ENCODE data around the gene BAZ1A. TPM values are rescaled to one million over a fixed set of nuclear protein-coding genes. Genes with fewer than 3 reads are reported as not detected.

The BAZ1A gene
- total and polyA plus RNA-seq, 2 experiments from 2014 or later: 24.2 to 26.8 TPM

GRCh38 chr14:34835312-34835711 is 39.8 kb downstream of the BAZ1A start:
- no peak overlapping the region for H3K4me3 ChIP-seq
- Mint-ChIP-seq H3K27ac (no peak overlapping the region), H3K4me1 (peaks cover 8% of the 10 kb centered on the region), H3K36me3 (ENCODE audit: low read depth) (peaks cover 3% of the 10 kb centered on the region; the same call in 2 of the 3 replicates), H3K4me3 (no peak overlapping the region), H3K27me3 (ENCODE audit: insufficient read depth, low read depth, poor library complexity) (no peaks in the 10 kb centered on the region), H3K9me3 (no peaks in the 10 kb centered on the region)
- DNase-seq (ENCODE audit: low spot score) (no peak), ATAC-seq (no peak)
- H2AFZ ChIP-seq: no peak overlapping the region
- H3K9me2 ChIP-seq (ENCODE audit: insufficient read depth): no peaks in the 10 kb centered on the region
- H3K27me3 ChIP-seq (ENCODE audit: insufficient read depth): no peaks in the 10 kb centered on the region
- H3F3A ChIP-seq (replicated peaks; ENCODE audit: low read depth): no peaks in the 10 kb centered on the region
- H3K79me2 ChIP-seq (replicated peaks; ENCODE audit: insufficient read depth): peaks cover 3% of the 10 kb centered on the region; the same call in 1 of the 2 replicates
- peaks cover 8% of the 10 kb centered on the region; the same call in 1 of the 2 replicates for H3K4me1 ChIP-seq (ENCODE audit: insufficient read depth)
- no peaks in the 10 kb centered on the region for H4K20me1 ChIP-seq (replicated peaks; ENCODE audit: insufficient read depth)
- no peak overlapping the region for H3K27ac ChIP-seq (ENCODE audit: low read depth)
- TF ChIP-seq EZH2 (IDR thresholded peaks at IDR 0.05; ENCODE audit: low read depth, unreplicated experiment): no peak
- no peak for TF ChIP-seq CREB1 (CRISPR knock-in tag; IDR thresholded peaks at IDR 0.05; ENCODE audit: low read depth)
- no peak for TF ChIP-seq ZNF114 (CRISPR knock-in tag; IDR thresholded peaks at IDR 0.05)
- no peak for TF ChIP-seq ZNF331 (CRISPR knock-in tag; IDR thresholded peaks at IDR 0.05; ENCODE audit: low read depth)
- H3K4me2 ChIP-seq: no peak overlapping the region
- no peaks in the 10 kb centered on the region for H3K36me3 ChIP-seq (ENCODE audit: insufficient read depth)

GRCh38 chr14:34833549-34834523 is 41.3 kb downstream of the BAZ1A start:
- H3F3A ChIP-seq (replicated peaks; ENCODE audit: low read depth): no peaks in the 10 kb centered on the region
- no peak overlapping the region for H3K27ac ChIP-seq (ENCODE audit: low read depth)
- Mint-ChIP-seq H3K27ac (no peak overlapping the region; the same call in 1 of the 2 replicates), H3K36me3 (ENCODE audit: low read depth) (no peaks in the 10 kb centered on the region), H3K4me3 (no peak overlapping the region), H3K27me3 (ENCODE audit: insufficient read depth, low read depth, poor library complexity) (no peaks in the 10 kb centered on the region), H3K4me1 (peaks cover 8% of the 10 kb centered on the region), H3K9me3 (no peaks in the 10 kb centered on the region)
- ATAC-seq (no peak), DNase-seq (ENCODE audit: low spot score) (no peak)
- no peaks in the 10 kb centered on the region for H4K20me1 ChIP-seq (replicated peaks; ENCODE audit: insufficient read depth)
- H3K4me2 ChIP-seq: no peak overlapping the region
- H2AFZ ChIP-seq: no peak overlapping the region
- no peaks in the 10 kb centered on the region for H3K9me2 ChIP-seq (ENCODE audit: insufficient read depth)
- no peaks in the 10 kb centered on the region for H3K27me3 ChIP-seq (ENCODE audit: insufficient read depth)
- H3K36me3 ChIP-seq (ENCODE audit: insufficient read depth): no peaks in the 10 kb centered on the region
- no peak overlapping the region for H3K4me3 ChIP-seq
- peaks cover 8% of the 10 kb centered on the region; the same call in 1 of the 2 replicates for H3K4me1 ChIP-seq (ENCODE audit: insufficient read depth)
- 0 out of 2 replicates have a peak, but pooled peaks cover 3% of the 10 kb centered on the region for H3K79me2 ChIP-seq (replicated peaks; ENCODE audit: insufficient read depth)
- TF ChIP-seq, protein P1, sequence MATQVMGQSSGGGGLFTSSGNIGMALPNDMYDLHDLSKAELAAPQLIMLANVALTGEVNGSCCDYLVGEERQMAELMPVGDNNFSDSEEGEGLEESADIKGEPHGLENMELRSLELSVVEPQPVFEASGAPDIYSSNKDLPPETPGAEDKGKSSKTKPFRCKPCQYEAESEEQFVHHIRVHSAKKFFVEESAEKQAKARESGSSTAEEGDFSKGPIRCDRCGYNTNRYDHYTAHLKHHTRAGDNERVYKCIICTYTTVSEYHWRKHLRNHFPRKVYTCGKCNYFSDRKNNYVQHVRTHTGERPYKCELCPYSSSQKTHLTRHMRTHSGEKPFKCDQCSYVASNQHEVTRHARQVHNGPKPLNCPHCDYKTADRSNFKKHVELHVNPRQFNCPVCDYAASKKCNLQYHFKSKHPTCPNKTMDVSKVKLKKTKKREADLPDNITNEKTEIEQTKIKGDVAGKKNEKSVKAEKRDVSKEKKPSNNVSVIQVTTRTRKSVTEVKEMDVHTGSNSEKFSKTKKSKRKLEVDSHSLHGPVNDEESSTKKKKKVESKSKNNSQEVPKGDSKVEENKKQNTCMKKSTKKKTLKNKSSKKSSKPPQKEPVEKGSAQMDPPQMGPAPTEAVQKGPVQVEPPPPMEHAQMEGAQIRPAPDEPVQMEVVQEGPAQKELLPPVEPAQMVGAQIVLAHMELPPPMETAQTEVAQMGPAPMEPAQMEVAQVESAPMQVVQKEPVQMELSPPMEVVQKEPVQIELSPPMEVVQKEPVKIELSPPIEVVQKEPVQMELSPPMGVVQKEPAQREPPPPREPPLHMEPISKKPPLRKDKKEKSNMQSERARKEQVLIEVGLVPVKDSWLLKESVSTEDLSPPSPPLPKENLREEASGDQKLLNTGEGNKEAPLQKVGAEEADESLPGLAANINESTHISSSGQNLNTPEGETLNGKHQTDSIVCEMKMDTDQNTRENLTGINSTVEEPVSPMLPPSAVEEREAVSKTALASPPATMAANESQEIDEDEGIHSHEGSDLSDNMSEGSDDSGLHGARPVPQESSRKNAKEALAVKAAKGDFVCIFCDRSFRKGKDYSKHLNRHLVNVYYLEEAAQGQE (IDR thresholded peaks at IDR 0.05; ENCODE audit: unreplicated experiment): no peak
- TF ChIP-seq, protein P2, sequence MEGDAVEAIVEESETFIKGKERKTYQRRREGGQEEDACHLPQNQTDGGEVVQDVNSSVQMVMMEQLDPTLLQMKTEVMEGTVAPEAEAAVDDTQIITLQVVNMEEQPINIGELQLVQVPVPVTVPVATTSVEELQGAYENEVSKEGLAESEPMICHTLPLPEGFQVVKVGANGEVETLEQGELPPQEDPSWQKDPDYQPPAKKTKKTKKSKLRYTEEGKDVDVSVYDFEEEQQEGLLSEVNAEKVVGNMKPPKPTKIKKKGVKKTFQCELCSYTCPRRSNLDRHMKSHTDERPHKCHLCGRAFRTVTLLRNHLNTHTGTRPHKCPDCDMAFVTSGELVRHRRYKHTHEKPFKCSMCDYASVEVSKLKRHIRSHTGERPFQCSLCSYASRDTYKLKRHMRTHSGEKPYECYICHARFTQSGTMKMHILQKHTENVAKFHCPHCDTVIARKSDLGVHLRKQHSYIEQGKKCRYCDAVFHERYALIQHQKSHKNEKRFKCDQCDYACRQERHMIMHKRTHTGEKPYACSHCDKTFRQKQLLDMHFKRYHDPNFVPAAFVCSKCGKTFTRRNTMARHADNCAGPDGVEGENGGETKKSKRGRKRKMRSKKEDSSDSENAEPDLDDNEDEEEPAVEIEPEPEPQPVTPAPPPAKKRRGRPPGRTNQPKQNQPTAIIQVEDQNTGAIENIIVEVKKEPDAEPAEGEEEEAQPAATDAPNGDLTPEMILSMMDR (conservative IDR thresholded peaks at IDR 0.05; ENCODE audit: low read depth in 2 of 2): no peak
- TF ChIP-seq ETS1 (IDR thresholded peaks at IDR 0.05) (no peak), CREB1 (CRISPR knock-in tag; IDR thresholded peaks at IDR 0.05; ENCODE audit: low read depth) (no peak), JUNB (IDR thresholded peaks at IDR 0.05; ENCODE audit: unreplicated experiment) (no peak), EZH2 (IDR thresholded peaks at IDR 0.05; ENCODE audit: low read depth, unreplicated experiment) (no peak), NANOG (IDR thresholded peaks at IDR 0.05; ENCODE audit: borderline replicate concordance) (no peak), ZNF114 (CRISPR knock-in tag; IDR thresholded peaks at IDR 0.05) (no peak), ZNF331 (CRISPR knock-in tag; IDR thresholded peaks at IDR 0.05; ENCODE audit: low read depth) (no peak), POLR2AphosphoS5 (IDR thresholded peaks at IDR 0.05; ENCODE audit: low read depth) (no peak), STAT1 (IDR thresholded peaks at IDR 0.05; ENCODE audit: unreplicated experiment) (no peak)
